H1 (cell line): ENCODE data around the gene SMIM20. TPM values are rescaled to one million over a fixed set of nuclear protein-coding genes. Genes with fewer than 3 reads are reported as not detected.

ENCODE experiments used
- CTCF ChIA-PET: fragments of 300-600 bp; sonication (Branson Sonifier 250); formaldehyde crosslinking; loops from one replicate; lab custom pipeline; 2021; ENCODE audit not compliant: partially characterized antibody; lab: Charles Lee
- POLR2A ChIA-PET: fragments of 300-600 bp; sonication (Branson Sonifier 250); formaldehyde crosslinking; loops from one replicate; lab custom pipeline; 2021; ENCODE audit warnings: inconsistent platforms; ENCODE audit not compliant: partially characterized antibody; lab: Charles Lee
- DNase-seq, 2 experiments: peaks; one replicate each; pipeline versions ENCODE4 v3.0.0 to v3.0.0-alpha.2; 2010 to 2022; ENCODE audit warnings: low spot score in 2 of 2, low read depth in 1 of 2, mixed read lengths in 1 of 2
- FAIRE-seq: peaks from 2 replicates; lab custom pipeline; 2011; peaks lifted over from hg19 to GRCh38; lab: Jason Lieb, UNC
- H2AFZ ChIP-seq: 2 replicates; pipeline ENCODE4 v1.8.1; 2012; ENCODE audit warnings: low read length, inconsistent platforms
- H2AK5ac ChIP-seq: 2 replicates; pipeline ENCODE4 v1.6.1; 2013; ENCODE audit warnings: low read depth, low read length
- H2BK120ac ChIP-seq: replicated peaks from 2 replicates; pipeline ENCODE3; 2013; ENCODE audit warnings: low read depth, low read length, inconsistent platforms
- H2BK12ac ChIP-seq: 2 replicates; pipeline ENCODE4 v1.6.1; 2013; ENCODE audit warnings: low read depth, low read length
- H2BK15ac ChIP-seq: 2 replicates; pipeline ENCODE4 v1.6.1; 2013; ENCODE audit warnings: low read length
- H2BK20ac ChIP-seq: 2 replicates; pipeline ENCODE4 v1.6.1; 2013; ENCODE audit warnings: low read length
- H2BK5ac ChIP-seq: 2 replicates; pipeline ENCODE4 v1.6.1; 2013; ENCODE audit warnings: low read depth, low read length
- H3K14ac ChIP-seq: 2 replicates; pipeline ENCODE4 v1.6.1; 2013; ENCODE audit warnings: inconsistent platforms; ENCODE audit not compliant: insufficient read length
- H3K18ac ChIP-seq: 2 replicates; pipeline ENCODE4 v1.6.1; 2013; ENCODE audit warnings: low read length; ENCODE audit errors: extremely low read depth
- H3K23ac ChIP-seq: 2 replicates; pipeline ENCODE4 v1.6.1; 2013; ENCODE audit warnings: inconsistent platforms; ENCODE audit not compliant: insufficient read length
- H3K23me2 ChIP-seq: 2 replicates; pipeline ENCODE4 v1.6.1; 2013; ENCODE audit warnings: low read depth, low read length
- H3K27ac ChIP-seq: 2 replicates; pipeline ENCODE4 v1.6.1; 2011; ENCODE audit warnings: low read depth, low read length, inconsistent platforms
- H3K27me3 ChIP-seq, 4 experiments: replicated peaks in 1 of 4; 1 replicate in 1 of 4; 2 replicates in 3 of 4; pipeline versions ENCODE4 v1.6.1 to v1.8.1; 2011 to 2013; ENCODE audit warnings: low read length in 3 of 4, mild to moderate bottlenecking in 3 of 4, inconsistent platforms in 2 of 4, mixed read lengths in 2 of 4, moderate library complexity in 1 of 4; ENCODE audit not compliant: control insufficient read depth in 3 of 4, insufficient read depth in 3 of 4; ENCODE audit errors: extremely low read depth in 1 of 4
- H3K36me3 ChIP-seq, 4 experiments: 2 replicates each; pipeline versions ENCODE4 v1.6.1 to v1.8.1; 2011 to 2013; ENCODE audit warnings: mild to moderate bottlenecking in 4 of 4, low read length in 3 of 4, moderate library complexity in 2 of 4, control low read depth in 1 of 4, inconsistent platforms in 1 of 4; ENCODE audit not compliant: insufficient read depth in 4 of 4, control insufficient read depth in 2 of 4
- H3K4ac ChIP-seq: replicated peaks from 2 replicates; pipeline ENCODE3; 2013; ENCODE audit warnings: low read length, low read depth, mixed read lengths, inconsistent platforms; ENCODE audit not compliant: insufficient read length
- H3K4me1 ChIP-seq, 4 experiments: replicated peaks in 1 of 4; 1 replicate in 1 of 4; 2 replicates in 3 of 4; pipeline versions ENCODE4 v1.6.1 to v1.8.1; 2011 to 2013; ENCODE audit warnings: low read length in 3 of 4, inconsistent platforms in 2 of 4, mixed read lengths in 1 of 4; ENCODE audit not compliant: insufficient read depth in 4 of 4, control insufficient read depth in 3 of 4
- H3K4me2 ChIP-seq, 2 experiments: 2 replicates each; pipeline versions ENCODE4 v1.6.1 to v1.8.1; 2011 to 2013; ENCODE audit warnings: low read depth in 2 of 2, low read length in 2 of 2, control low read depth in 1 of 2, inconsistent platforms in 1 of 2, mild to moderate bottlenecking in 1 of 2; ENCODE audit not compliant: insufficient read depth in 1 of 2
- H3K4me3 ChIP-seq, 4 experiments: fragments of 200-600, 300-600 bp in 1 of 4; sonication (generic), shearing (Covaris generic), sonication (Bioruptor Twin) in 1 of 4; 2 replicates each; pipeline versions ENCODE4 v1.5.1 to v1.8.1; 2011 to 2016; ENCODE audit warnings: low read length in 4 of 4, low read depth in 3 of 4, control low read depth in 2 of 4, inconsistent platforms in 2 of 4, mild to moderate bottlenecking in 2 of 4, mixed read lengths in 1 of 4, moderate library complexity in 1 of 4; ENCODE audit not compliant: insufficient read depth in 2 of 4; ENCODE audit errors: extremely low read depth in 1 of 4
- H3K56ac ChIP-seq: replicated peaks from 2 replicates; pipeline ENCODE3; 2013; ENCODE audit warnings: low read depth, mild to moderate bottlenecking, mixed read lengths, low read length, inconsistent platforms; ENCODE audit not compliant: insufficient read length
- H3K79me1 ChIP-seq: 2 replicates; pipeline ENCODE4 v1.6.1; 2013; ENCODE audit warnings: low read depth, low read length, control low read depth
- H3K79me2 ChIP-seq, 2 experiments: 2 replicates each; pipeline versions ENCODE4 v1.6.1 to v1.8.1; 2012 to 2013; ENCODE audit warnings: low read length in 2 of 2, mild to moderate bottlenecking in 2 of 2, inconsistent platforms in 1 of 2; ENCODE audit not compliant: insufficient read depth in 2 of 2, control insufficient read depth in 1 of 2
- H3K9ac ChIP-seq, 4 experiments: replicated peaks in 1 of 4; 1 replicate in 1 of 4; 2 replicates in 3 of 4; pipeline versions ENCODE4 v1.6.1 to v1.8.1; 2011 to 2013; ENCODE audit warnings: low read depth in 3 of 4, low read length in 3 of 4, control low read depth in 2 of 4, mild to moderate bottlenecking in 2 of 4, moderate library complexity in 2 of 4, inconsistent platforms in 1 of 4; ENCODE audit errors: extremely low read depth in 1 of 4
- H3K9me3 ChIP-seq, 2 experiments: 2 replicates each; pipeline versions ENCODE4 v1.6.1 to v1.8.1; 2012 to 2013; ENCODE audit warnings: mild to moderate bottlenecking in 2 of 2, moderate library complexity in 2 of 2, control low read depth in 1 of 2, inconsistent platforms in 1 of 2, low read depth in 1 of 2, low read length in 1 of 2, mixed read lengths in 1 of 2; ENCODE audit not compliant: insufficient read depth in 2 of 2
- H4K20me1 ChIP-seq, 2 experiments: replicated peaks in 1 of 2; 2 replicates each; pipeline versions ENCODE3 to v1.8.1; 2011 to 2013; ENCODE audit warnings: inconsistent platforms in 2 of 2, low read length in 2 of 2, mild to moderate bottlenecking in 1 of 2; ENCODE audit not compliant: insufficient read depth in 2 of 2, control insufficient read depth in 1 of 2
- H4K5ac ChIP-seq: 2 replicates; pipeline ENCODE4 v1.6.1; 2013; ENCODE audit warnings: low read length, low read depth, mixed read lengths, inconsistent platforms; ENCODE audit not compliant: insufficient read length
- H4K8ac ChIP-seq: 2 replicates; pipeline ENCODE4 v1.8.0; 2013; ENCODE audit warnings: mild to moderate bottlenecking, moderate library complexity, low read length, inconsistent platforms; ENCODE audit not compliant: insufficient read depth; ENCODE audit errors: extremely low read depth
- H4K91ac ChIP-seq: replicated peaks from 2 replicates; pipeline ENCODE3; 2013; ENCODE audit warnings: low read length, mixed read lengths, inconsistent platforms; ENCODE audit not compliant: insufficient read length
- BACH1 ChIP-seq: IDR thresholded peaks from 2 replicates; pipeline ENCODE4 v1.6.1; 2012; ENCODE audit warnings: low read length, improper control_type of control experiment
- BCL11A ChIP-seq, 2 experiments: IDR thresholded peaks; one replicate each; pipeline ENCODE4 v1.6.1; 2011; ENCODE audit warnings: low read depth in 2 of 2, low read length in 2 of 2, mild to moderate bottlenecking in 2 of 2
- BRCA1 ChIP-seq: IDR thresholded peaks from 2 replicates; pipeline ENCODE4 v1.6.1; 2012; ENCODE audit warnings: low read depth, low read length, improper control_type of control experiment
- HDAC2 ChIP-seq, 2 experiments: fragments of 300-600 bp in 1 of 2; sonication (generic) in 1 of 2; IDR thresholded peaks; 2 replicates each; pipeline ENCODE4 v1.6.1; 2011 to 2012; ENCODE audit warnings: low read depth in 2 of 2, low read length in 2 of 2, mild to moderate bottlenecking in 2 of 2, moderate library complexity in 2 of 2, borderline replicate concordance in 1 of 2, inconsistent platforms in 1 of 2
- NANOG ChIP-seq: IDR thresholded peaks from 2 replicates; pipeline ENCODE4 v1.6.1; 2011; ENCODE audit warnings: low read length, low read depth, mild to moderate bottlenecking, inconsistent platforms; ENCODE audit not compliant: insufficient read depth, poor library complexity, severe bottlenecking
- SAP30 ChIP-seq: fragments of 300-600 bp; sonication (generic); IDR thresholded peaks from 2 replicates; pipeline ENCODE4 v1.7.1; 2012; ENCODE audit warnings: low read length, moderate library complexity, mild to moderate bottlenecking, inconsistent platforms; ENCODE audit not compliant: insufficient read depth, insufficient replicate concordance
- WGBS, 2 experiments: shearing (Covaris generic) in 1 of 2; methylation state at CpG; one replicate each; pipeline versions ENCODE4 v1.1.6 to v1.1.7; 2013 to 2015; ENCODE audit warnings: low lambda C conversion rate in 2 of 2, mixed read lengths in 2 of 2, inconsistent platforms in 1 of 2, low coverage in 1 of 2, missing lambda C conversion rate in 1 of 2; ENCODE audit not compliant: insufficient replicate concordance in 2 of 2, insufficient coverage in 1 of 2, insufficient read length in 1 of 2; ENCODE audit errors: extremely low coverage in 1 of 2, missing lambda C conversion rate in 1 of 2; 5-methylcytosine and 5-hydroxymethylcytosine counted together
- polyA plus RNA-seq, 7 experiments: library from polyadenylated mRNA; depleted of rRNA in 3 of 7; stranded (reverse) in 5 of 7; unstranded in 2 of 7; fragments of >200 nt in 5 of 7; fragments of 200-250 nt in 2 of 7; gene quantifications; 1 replicate in 5 of 7; 2 replicates in 1 of 7; 4 replicates in 1 of 7; pipeline versions ENCODE4 v1.2.1 to v1.2.3, GENCODE V29; 2011 to 2013; ENCODE audit warnings: missing spikeins in 2 of 7, mixed read lengths in 2 of 7
- total RNA-seq: library from RNA; stranded (reverse); fragmentation: NEBNext Ultra II Directional; extraction: Animal tissue kit (Norgen Biotek cat#: 25700); gene quantifications from 2 replicates; pipeline ENCODE4 v1.2.1, GENCODE V29; 2021

SMIM20 gene
- total and polyA plus RNA-seq, 2 of the 8 experiments (the other 6 are each of a cell fraction or from before 2014, with no cell fraction given): 21.9 to 36.9 TPM

DNA sequence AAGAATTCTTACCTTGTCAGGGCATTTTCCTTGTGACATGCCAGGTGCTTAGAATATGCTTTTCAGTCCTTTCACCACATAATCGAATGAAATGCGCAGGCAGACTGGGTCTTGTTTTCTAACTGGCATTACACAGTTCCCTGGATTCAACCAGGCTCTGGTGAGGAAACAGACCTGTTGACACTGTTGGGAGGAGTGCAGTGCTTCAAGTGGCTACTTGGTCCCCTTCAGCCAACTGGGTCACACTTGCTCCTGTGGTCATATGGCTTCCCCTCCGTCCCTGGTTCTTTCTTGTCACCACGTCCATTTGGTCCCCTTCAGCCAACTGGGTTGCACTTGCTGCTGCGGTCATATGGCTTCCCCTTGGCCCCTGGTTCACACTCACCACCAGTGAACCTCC is 9.7 kb downstream of the SMIM20 start:
- no peak overlapping the region for H3K18ac ChIP-seq
- H4K91ac ChIP-seq: no peak overlapping the region
- no peak overlapping the region for H2BK15ac ChIP-seq
- H3K27ac ChIP-seq: no peak overlapping the region
- ChIA-PET POLR2A (interaction anchor here (1.2 kb wide), 1 partner anchor 9 kb away, joined by 3 read pairs; no protein-coding TSS in a partner anchor), CTCF (interaction anchor here (0.9 to 3.3 kb wide), 2 partner anchors 64 to 70 kb away, joined by 3 to 29 read pairs; no protein-coding TSS in a partner anchor)
- no peak overlapping the region for H3K4me3 ChIP-seq
- H3K79me1 ChIP-seq: peaks cover 5% of the 10 kb centered on the region; the same call in 1 of the 2 replicates
- no peak overlapping the region for H2BK5ac ChIP-seq
- H3K4me1 ChIP-seq: no peaks in the 10 kb centered on the region; a peak in 2 of 7 replicates
- 92% methylated on average over 5 of the region's 5 CpGs; no CpG with 5 or more reads in 1 of the 2 experiments for WGBS, 2 experiments
- no peak overlapping the region for H2AK5ac ChIP-seq
- H3K4ac ChIP-seq: no peak overlapping the region
- no peaks in the 10 kb centered on the region for H3K23me2 ChIP-seq
- H3K14ac ChIP-seq: no peak overlapping the region
- H3K9me3 ChIP-seq: no peaks in the 10 kb centered on the region
- H2AFZ ChIP-seq: no peak overlapping the region
- H2BK12ac ChIP-seq: no peak overlapping the region
- FAIRE-seq (no peak), DNase-seq (no peak)
- H3K4me2 ChIP-seq: no peak overlapping the region
- no peaks in the 10 kb centered on the region for H3K27me3 ChIP-seq
- H3K36me3 ChIP-seq: no peaks in the 10 kb centered on the region; a peak in 2 of 8 replicates
- no peaks in the 10 kb centered on the region; a peak in 1 of 4 replicates for H3K79me2 ChIP-seq
- H3K56ac ChIP-seq: no peak overlapping the region
- no peak overlapping the region for H2BK120ac ChIP-seq
- no peak overlapping the region for H4K8ac ChIP-seq
- no peak overlapping the region for H4K5ac ChIP-seq
- H4K20me1 ChIP-seq: no peaks in the 10 kb centered on the region
- no peak overlapping the region for H3K23ac ChIP-seq
- TF ChIP-seq BRCA1: no peak
- TF ChIP-seq NANOG: no peak
- TF ChIP-seq HDAC2 (IDR thresholded peaks at IDR 0.05; ENCODE audit: borderline replicate concordance in 1 of 2, low read depth in 2 of 2, low read length in 2 of 2): no peak
- TF ChIP-seq SAP30: no peak
- TF ChIP-seq BCL11A (IDR thresholded peaks at IDR 0.05; ENCODE audit: low read depth in 2 of 2, low read length in 2 of 2): no peak
- TF ChIP-seq BACH1: no peak
- H2BK20ac ChIP-seq: no peak overlapping the region
- no peak overlapping the region for H3K9ac ChIP-seq
